Measurements from ENCODE around the gene SULT1C4. TPM values are rescaled to one million over a fixed set of nuclear protein-coding genes. Genes with fewer than 3 reads are reported as not detected.
A peak's percentile ranks its signal among the peaks of the same experiment; 100 is the strongest.

The SULT1C4 gene
- 18.0 TPM for polyA plus RNA-seq
- long read RNA-seq, donor 1, partial matches to known transcripts: 0 of 2 reads
- long read RNA-seq, donor 1, other reads (novel, unspliced or antisense): 0 of 2 reads
- long read RNA-seq, donor 2, partial matches to known transcripts: 0 of 6 reads
- long read RNA-seq, donor 2, other reads (novel, unspliced or antisense): 0 of 6 reads
- long read RNA-seq, donor 3: 0 reads
- long read RNA-seq, donor 4: 0 reads
- long read RNA-seq, donor 5, partial matches to known transcripts: 0 of 5 reads
- long read RNA-seq, donor 5, other reads (novel, unspliced or antisense): 0 of 5 reads
- long read RNA-seq, donor 6, partial matches to known transcripts: 0 of 3 reads
- long read RNA-seq, donor 6, other reads (novel, unspliced or antisense): 0 of 3 reads
- long read RNA-seq, donor 7, partial matches to known transcripts: 0 of 3 reads
- long read RNA-seq, donor 7, other reads (novel, unspliced or antisense): 0 of 3 reads
- long read RNA-seq, donor 8, transcript SULT1C4-202 (5 exons, 1,045 nt): major isoform, 5 of 5 reads
- long read RNA-seq, donor 8, partial matches to known transcripts: 0 of 5 reads
- long read RNA-seq, donor 8, other reads (novel, unspliced or antisense): 0 of 5 reads
- long read RNA-seq, donor 9, partial matches to known transcripts: 0 of 4 reads
- long read RNA-seq, donor 9, other reads (novel, unspliced or antisense): 0 of 4 reads
- long read RNA-seq, donor 10, partial matches to known transcripts: 0 of 5 reads
- long read RNA-seq, donor 10, other reads (novel, unspliced or antisense): 0 of 5 reads
- long read RNA-seq, donor 11, partial matches to known transcripts: 0 of 1 reads
- long read RNA-seq, donor 11, other reads (novel, unspliced or antisense): 0 of 1 reads

DNA sequence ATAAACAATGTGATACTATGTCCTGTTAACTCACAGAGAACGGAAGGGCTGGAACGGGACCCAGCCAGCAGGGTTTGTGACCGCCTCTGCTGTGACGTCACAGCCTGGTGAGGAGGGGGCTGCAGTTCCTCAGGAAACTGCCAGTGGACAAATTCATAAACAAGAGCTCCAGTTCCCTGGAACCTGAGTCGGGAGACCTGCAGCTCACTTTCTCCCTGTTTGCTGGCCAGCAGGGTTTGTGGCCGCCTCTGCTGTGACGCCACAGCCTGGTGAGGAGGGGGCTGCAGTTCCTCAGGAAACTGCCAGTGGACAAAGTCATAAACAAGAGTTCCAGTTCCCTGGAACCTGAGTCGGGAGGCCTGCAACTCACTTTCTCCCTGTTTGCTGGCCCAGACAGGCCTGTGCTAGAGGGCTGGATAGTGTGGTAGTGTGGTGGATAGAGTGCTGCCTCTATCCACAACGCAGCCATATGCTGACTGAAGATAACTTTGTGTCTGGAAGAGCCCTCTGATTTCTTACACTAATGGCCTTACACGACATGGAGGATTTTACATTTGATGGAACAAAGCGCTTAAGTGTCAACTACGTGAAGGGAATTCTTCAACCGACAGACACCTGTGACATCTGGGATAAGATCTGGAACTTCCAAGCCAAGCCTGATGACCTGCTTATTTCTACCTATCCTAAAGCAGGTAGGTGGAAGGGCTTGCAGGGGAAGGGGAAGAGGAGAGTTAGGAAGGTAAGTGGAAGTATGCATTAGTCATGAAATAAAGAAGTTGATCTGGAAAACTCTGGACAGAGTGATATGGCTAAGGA lies at the start of gene SULT1C4:
TSS of gene SULT1C4 (plus strand) at position 140 of the 816 bp plus-strand sequence. CDS start at position 524, 384 bp downstream.
- DNase-seq: peak; percentile 78 to 88
- Histone ChIP-seq H3K27ac (ENCODE audit: low read length) (peak within 1 kb of the TSS; percentile 58), H3K4me1 (ENCODE audit: control insufficient read depth, insufficient read depth, low read length) (peaks cover 10% of the 10 kb centered on the region), H3K27me3 (ENCODE audit: control insufficient read depth, insufficient read depth, low read length) (no peaks in the 10 kb centered on the region), H3K9me3 (ENCODE audit: control insufficient read depth, low read depth, low read length) (no peaks in the 10 kb centered on the region), H3K4me3 (ENCODE audit: low read length) (peak within 1 kb of the TSS; percentile 30), H3K36me3 (ENCODE audit: control insufficient read depth, insufficient read depth, low read length) (peaks cover 2% of the 10 kb centered on the region)
- no CpG with 5 or more reads among the region's 13 CpGs for WGBS (ENCODE audit: insufficient coverage, low lambda C conversion rate)

DNA sequence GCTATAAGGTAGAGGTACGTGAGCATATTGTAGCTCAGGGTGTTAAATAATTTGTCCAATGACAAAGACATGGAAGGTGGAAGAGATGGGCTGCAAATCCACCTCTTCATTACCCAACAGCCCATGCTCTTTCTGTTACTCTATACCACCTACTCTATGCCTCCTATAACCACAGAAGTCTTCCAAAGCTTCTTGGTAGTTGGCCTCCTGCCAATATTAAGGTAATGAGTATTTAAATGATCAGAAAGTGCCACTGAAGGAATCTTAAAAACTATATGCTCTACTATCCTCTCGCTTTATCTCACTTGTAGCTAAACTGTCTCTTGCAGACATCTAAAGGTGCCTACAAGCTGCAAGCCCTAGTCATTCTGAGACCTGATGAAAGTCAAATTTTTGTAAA lies 48.0 kb upstream of the SULT1C4 start:
- no peak for DNase-seq
- Histone ChIP-seq H3K27ac (ENCODE audit: low read length) (no peak overlapping the region), H3K4me3 (ENCODE audit: low read length) (no peak overlapping the region), H3K4me1 (ENCODE audit: control insufficient read depth, insufficient read depth, low read length) (no peaks in the 10 kb centered on the region), H3K36me3 (ENCODE audit: control insufficient read depth, insufficient read depth, low read length) (no peaks in the 10 kb centered on the region), H3K9me3 (ENCODE audit: control insufficient read depth, low read depth, low read length) (no peaks in the 10 kb centered on the region), H3K27me3 (ENCODE audit: control insufficient read depth, insufficient read depth, low read length) (no peaks in the 10 kb centered on the region)
- WGBS (ENCODE audit: insufficient coverage, low lambda C conversion rate): no CpG with 5 or more reads among the region's 2 CpGs

DNA sequence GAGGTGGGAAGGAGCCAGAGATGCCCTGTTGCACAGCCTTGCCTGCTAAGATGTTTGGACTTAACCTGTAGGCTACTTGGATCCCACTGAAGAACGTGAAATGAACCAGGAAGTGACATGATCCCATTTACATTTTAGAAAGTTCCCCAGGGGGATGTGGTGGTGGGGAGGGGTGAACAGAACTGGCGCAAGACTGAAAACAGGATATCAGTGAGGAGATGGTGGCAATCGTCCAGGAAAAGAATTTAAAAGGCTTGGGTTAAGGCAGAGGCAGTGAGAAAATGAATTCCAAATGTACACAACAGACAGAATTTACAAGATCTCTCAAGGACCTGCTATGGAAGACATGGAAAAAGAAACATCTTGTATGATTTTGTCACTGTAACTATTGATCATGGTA lies 46.8 kb upstream of the SULT1C4 start:
- Histone ChIP-seq H3K27ac (ENCODE audit: low read length) (no peak overlapping the region), H3K4me1 (ENCODE audit: control insufficient read depth, insufficient read depth, low read length) (no peaks in the 10 kb centered on the region), H3K27me3 (ENCODE audit: control insufficient read depth, insufficient read depth, low read length) (no peaks in the 10 kb centered on the region), H3K9me3 (ENCODE audit: control insufficient read depth, low read depth, low read length) (no peaks in the 10 kb centered on the region), H3K36me3 (ENCODE audit: control insufficient read depth, insufficient read depth, low read length) (no peaks in the 10 kb centered on the region), H3K4me3 (ENCODE audit: low read length) (no peak overlapping the region)
- 67% methylated on average over 2 of the region's 3 CpGs for WGBS (ENCODE audit: insufficient coverage, low lambda C conversion rate)
- no peak for DNase-seq

DNA sequence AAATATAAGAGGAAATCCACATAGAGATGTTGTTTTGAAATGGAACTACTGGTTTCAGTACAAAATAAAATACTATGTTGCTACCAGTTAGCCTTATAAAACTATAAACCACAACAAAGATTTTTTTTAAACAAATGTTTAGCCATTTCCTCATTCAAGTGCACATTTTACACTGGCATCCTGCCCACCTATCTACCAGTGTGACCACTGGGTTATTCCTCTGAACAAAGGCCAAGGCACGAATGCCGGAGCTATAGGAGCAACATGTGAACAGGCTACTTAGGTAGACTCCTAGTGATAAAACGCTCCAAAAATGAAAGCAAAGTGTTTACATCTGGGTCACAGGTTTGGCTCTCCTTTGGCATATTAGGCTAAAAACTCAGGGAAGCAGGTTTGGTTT lies 31.8 kb upstream of the SULT1C4 start:
- Histone ChIP-seq H3K4me1 (ENCODE audit: control insufficient read depth, insufficient read depth, low read length) (no peaks in the 10 kb centered on the region), H3K9me3 (ENCODE audit: control insufficient read depth, low read depth, low read length) (no peaks in the 10 kb centered on the region), H3K27me3 (ENCODE audit: control insufficient read depth, insufficient read depth, low read length) (no peaks in the 10 kb centered on the region), H3K27ac (ENCODE audit: low read length) (no peak overlapping the region), H3K36me3 (ENCODE audit: control insufficient read depth, insufficient read depth, low read length) (no peaks in the 10 kb centered on the region), H3K4me3 (ENCODE audit: low read length) (no peak overlapping the region)
- no peak for DNase-seq
- no CpG with 5 or more reads among the region's 3 CpGs for WGBS (ENCODE audit: insufficient coverage, low lambda C conversion rate)

DNA sequence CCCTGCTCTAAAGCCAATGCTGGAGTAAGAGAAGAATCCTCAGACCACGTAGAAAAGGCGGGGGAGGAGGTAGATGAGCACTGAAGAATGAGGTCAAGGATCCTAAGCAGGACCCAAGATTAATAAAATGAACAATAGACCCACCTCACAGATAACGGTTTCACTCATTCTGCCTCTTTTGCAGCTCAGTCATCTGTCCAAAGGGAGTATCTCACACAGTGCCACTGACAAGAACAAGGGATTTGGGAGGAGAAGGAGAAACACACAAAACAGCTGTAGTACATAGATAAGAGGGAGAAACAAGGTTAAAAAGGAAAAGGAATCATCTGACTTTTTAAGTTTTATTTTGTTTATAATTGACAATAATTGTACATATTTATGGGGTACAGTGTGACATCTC lies 30.9 kb upstream of the SULT1C4 start:
- H3K36me3 ChIP-seq (ENCODE audit: control insufficient read depth, insufficient read depth, low read length): no peaks in the 10 kb centered on the region
- no peak for DNase-seq
- H3K4me1 ChIP-seq (ENCODE audit: control insufficient read depth, insufficient read depth, low read length): no peaks in the 10 kb centered on the region
- no peak overlapping the region for H3K27ac ChIP-seq (ENCODE audit: low read length)
- no peaks in the 10 kb centered on the region for H3K27me3 ChIP-seq (ENCODE audit: control insufficient read depth, insufficient read depth, low read length)
- no peak overlapping the region for H3K4me3 ChIP-seq (ENCODE audit: low read length)
- WGBS (ENCODE audit: insufficient coverage, low lambda C conversion rate): 60% methylated on average over 2 of the region's 3 CpGs
- no peaks in the 10 kb centered on the region for H3K9me3 ChIP-seq (ENCODE audit: control insufficient read depth, low read depth, low read length)

DNA sequence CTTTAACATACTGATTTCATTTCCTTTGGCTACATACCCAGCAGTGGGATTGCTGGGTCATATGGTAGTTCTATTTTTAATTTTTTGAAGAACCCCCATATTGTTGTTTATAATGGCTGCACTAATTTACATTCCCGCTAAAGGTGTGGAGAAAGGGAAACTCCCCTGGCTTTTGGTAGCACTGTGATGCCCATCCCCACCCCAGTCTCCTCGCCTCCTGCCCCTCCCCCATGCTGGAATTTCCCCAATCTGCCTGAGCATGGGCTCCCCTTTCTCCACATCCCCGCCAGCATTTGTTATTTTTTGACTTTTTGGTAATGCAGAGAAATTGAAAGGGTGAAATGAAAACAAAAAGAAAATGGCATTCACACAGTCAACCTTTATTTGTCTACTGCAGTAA lies 30.0 kb upstream of the SULT1C4 start:
- H3K4me3 ChIP-seq (ENCODE audit: low read length): no peak overlapping the region
- WGBS (ENCODE audit: insufficient coverage, low lambda C conversion rate): 100% methylated on average over 2 of the region's 3 CpGs

DNA sequence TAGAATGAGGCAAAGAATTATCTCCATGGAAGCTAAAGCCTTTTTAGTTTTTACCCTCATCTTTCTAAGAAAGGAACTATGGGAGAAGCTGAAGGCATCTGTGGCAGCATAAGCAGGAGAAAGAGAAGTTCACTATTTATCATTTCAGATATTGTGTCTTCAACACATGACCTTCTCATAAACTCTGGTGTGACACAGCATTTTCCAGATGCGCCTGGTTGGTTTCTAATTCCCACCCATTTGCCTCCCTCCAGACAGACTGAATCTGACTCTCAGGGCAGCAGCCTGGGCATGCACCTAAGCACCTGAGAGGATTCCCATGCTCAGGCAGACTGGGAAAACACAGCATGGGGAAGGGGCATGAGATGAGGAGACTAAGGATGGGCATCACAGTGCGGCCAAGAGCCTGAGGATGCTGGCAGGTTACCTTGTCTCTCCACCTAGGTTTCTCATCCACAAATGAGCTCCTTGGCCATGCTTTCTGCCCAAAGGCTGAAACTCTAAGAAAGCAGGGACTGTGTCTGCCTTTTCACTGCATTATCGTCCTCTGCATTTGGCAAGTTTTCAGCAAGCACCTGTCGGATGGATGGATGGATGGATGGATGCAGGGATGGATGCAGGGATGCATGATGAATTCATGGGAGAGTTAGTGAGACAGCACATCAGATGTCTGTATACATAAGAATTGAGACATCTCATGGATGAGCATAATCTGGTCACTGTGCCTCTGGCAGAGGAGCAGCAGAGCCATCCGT lies 28.8 kb upstream of the SULT1C4 start:
- no peak overlapping the region for H3K27ac ChIP-seq (ENCODE audit: low read length)
- no CpG with 5 or more reads among the region's 5 CpGs for WGBS (ENCODE audit: insufficient coverage, low lambda C conversion rate)
- DNase-seq: no peak
- H3K9me3 ChIP-seq (ENCODE audit: control insufficient read depth, low read depth, low read length): no peaks in the 10 kb centered on the region
- no peak overlapping the region for H3K4me3 ChIP-seq (ENCODE audit: low read length)
- H3K27me3 ChIP-seq (ENCODE audit: control insufficient read depth, insufficient read depth, low read length): no peaks in the 10 kb centered on the region
- no peaks in the 10 kb centered on the region for H3K4me1 ChIP-seq (ENCODE audit: control insufficient read depth, insufficient read depth, low read length)
- no peaks in the 10 kb centered on the region for H3K36me3 ChIP-seq (ENCODE audit: control insufficient read depth, insufficient read depth, low read length)

More for the DNA sequence above, 30.0 kb upstream of the SULT1C4 start:
- Histone ChIP-seq H3K9me3 (ENCODE audit: control insufficient read depth, low read depth, low read length) (no peaks in the 10 kb centered on the region), H3K4me1 (ENCODE audit: control insufficient read depth, insufficient read depth, low read length) (no peaks in the 10 kb centered on the region), H3K27ac (ENCODE audit: low read length) (no peak overlapping the region), H3K27me3 (ENCODE audit: control insufficient read depth, insufficient read depth, low read length) (no peaks in the 10 kb centered on the region), H3K36me3 (ENCODE audit: control insufficient read depth, insufficient read depth, low read length) (no peaks in the 10 kb centered on the region)
- DNase-seq: no peak

DNA sequence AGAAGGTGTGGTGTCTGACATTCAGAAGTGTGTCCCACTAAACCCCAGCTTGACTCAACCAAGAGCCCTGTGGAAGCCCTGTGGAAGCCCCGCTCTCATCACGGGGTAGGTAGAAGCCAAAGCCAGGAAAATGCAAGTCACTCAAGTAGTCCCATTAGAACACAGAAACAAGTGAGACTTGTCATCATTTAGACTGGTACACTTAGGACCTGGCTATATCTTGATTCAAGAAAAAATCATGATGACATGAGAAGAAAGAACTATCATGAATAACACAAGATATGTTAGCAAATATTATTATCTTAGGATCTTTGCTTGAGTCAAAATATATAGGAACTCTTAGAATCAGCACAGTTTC lies 28.2 kb upstream of the SULT1C4 start:
- no peak for DNase-seq
- Histone ChIP-seq H3K27ac (ENCODE audit: low read length) (no peak overlapping the region), H3K4me3 (ENCODE audit: low read length) (no peak overlapping the region), H3K27me3 (ENCODE audit: control insufficient read depth, insufficient read depth, low read length) (no peaks in the 10 kb centered on the region), H3K4me1 (ENCODE audit: control insufficient read depth, insufficient read depth, low read length) (no peaks in the 10 kb centered on the region), H3K9me3 (ENCODE audit: control insufficient read depth, low read depth, low read length) (no peaks in the 10 kb centered on the region), H3K36me3 (ENCODE audit: control insufficient read depth, insufficient read depth, low read length) (no peaks in the 10 kb centered on the region)
- WGBS (ENCODE audit: insufficient coverage, low lambda C conversion rate): no CpG with 5 or more reads among the region's 2 CpGs

DNA sequence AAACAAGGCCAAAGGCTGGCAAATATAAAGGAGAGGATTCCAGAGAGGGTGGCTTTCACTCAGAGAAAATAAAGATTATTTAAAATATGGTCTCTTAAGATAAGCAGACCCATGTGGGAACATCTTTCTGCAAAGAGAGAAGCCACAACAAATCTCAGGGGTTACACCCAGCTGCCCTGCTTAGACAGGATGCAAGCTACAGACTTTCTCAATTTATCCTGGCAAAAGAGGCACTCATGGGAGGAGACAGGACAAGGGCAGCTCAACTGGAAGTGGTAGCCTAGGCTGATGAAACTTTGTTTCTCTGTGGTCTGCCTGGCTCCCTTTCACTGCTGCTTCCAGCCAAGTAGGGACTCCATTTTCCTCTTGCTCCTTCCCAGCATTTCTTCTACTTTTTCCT lies 25.9 kb upstream of the SULT1C4 start:
- Histone ChIP-seq H3K4me3 (ENCODE audit: low read length) (no peak overlapping the region), H3K36me3 (ENCODE audit: control insufficient read depth, insufficient read depth, low read length) (no peaks in the 10 kb centered on the region), H3K4me1 (ENCODE audit: control insufficient read depth, insufficient read depth, low read length) (no peaks in the 10 kb centered on the region), H3K9me3 (ENCODE audit: control insufficient read depth, low read depth, low read length) (no peaks in the 10 kb centered on the region), H3K27ac (ENCODE audit: low read length) (no peak overlapping the region), H3K27me3 (ENCODE audit: control insufficient read depth, insufficient read depth, low read length) (no peaks in the 10 kb centered on the region)
- DNase-seq: no peak
